Endometrium (tissue), 2 donors: ENCODE results near the gene C14orf132.
A peak's percentile ranks its signal among the peaks of the same experiment; 100 is the strongest.

ENCODE experiments used
- FAIRE-seq: peaks from 2 replicates; lab custom pipeline; 2012; peaks lifted over from hg19 to GRCh38; lab: Jason Lieb, UNC
- donor health status: control.
- donor health status: control.

The C14orf132 gene

DNA sequence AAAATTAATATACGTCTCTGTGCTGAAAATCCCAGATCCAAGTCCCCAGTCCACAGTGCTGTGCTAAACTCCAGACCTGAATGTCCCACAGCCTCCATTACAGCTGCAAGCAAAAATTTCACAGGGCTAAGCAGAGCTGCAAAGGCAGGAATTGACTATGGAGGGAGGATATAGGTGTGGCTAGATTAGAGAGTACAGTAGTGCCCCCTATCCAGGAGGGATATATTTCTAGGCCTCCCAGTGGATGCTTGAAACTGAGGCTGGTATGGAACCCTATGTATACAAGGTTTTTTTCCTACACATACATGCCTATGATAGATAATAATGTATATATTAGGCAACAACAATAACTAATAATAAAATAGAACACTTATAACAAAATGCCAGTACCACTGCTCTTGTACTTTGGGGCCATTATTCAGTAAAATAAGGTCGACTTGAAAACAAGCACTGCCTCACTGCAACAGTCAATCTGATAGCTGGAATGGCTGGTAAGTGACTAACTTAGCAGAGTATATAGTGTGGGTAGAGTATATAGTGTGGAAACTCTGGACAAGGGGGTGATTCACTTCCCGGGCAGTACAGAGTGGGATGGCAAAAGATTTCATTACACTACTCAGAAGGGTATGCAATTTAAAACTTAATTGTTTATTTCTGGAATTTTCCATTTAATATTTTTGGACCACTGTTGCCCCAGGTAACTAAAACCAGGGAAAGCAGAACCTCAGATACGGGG, 82.7 kb downstream of the C14orf132 start:
- FAIRE-seq, result no peak

DNA sequence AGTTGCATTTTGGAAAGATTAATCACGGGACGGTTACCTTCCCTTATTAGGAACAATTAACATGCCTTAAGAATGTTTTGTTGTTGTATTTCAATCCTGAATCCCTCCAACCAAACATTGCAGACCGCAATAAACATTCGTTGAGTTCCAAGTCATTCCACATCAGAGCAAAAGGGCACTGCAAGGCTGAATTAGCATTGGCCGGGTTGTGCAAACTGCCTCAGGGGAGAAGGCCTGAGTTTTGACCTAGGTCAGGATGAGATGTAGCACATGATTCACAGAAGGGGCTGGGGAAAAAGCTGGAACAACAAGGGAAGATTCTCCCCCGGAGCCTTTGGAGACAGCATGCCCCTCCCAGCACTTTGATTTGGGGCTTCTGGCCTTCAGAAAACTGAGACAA, 83.3 kb downstream of the C14orf132 start:
- FAIRE-seq, result peak; percentile 97

DNA sequence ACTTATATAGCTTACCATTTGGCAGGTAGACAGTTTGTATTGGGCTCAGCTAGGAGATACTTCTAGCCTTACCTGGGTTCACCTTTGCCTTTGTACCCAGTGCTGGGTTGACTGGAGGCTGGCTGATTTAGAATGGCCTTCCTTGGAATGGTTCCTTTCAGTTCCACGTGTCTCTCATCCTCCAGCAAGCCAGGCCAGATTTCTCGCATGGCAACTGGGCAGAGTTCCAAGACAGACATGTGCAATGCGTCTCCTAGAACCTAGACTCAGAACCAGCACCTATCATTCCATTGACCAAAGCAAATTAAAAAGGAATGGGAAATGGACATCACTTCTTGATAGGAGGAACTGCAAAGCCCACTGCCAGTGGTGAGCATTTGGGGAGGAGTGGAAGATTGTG, 86.4 kb downstream of the C14orf132 start:
- no peak for FAIRE-seq

DNA sequence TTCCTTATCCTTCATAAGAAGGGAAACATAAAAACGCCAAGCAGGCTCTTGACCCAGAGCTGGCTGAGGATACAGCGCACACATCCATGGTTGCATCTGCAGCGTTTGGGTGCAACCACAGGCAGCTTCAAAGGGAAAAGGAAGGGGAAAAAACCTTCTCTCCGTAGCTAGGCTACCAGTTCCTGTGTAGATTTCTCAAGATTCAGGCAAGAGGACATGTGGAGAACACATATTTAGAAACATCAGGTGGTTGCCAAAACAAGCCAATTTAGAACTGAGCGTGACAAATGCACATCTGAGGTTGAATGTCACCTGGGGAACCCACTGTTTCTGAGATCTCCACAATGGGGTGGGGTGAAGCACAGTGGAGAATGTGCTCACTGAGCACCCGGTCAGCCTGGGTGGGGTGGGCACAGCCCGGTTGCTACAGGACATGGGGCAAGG, 87.2 kb downstream of the C14orf132 start:
- FAIRE-seq, result no peak

DNA sequence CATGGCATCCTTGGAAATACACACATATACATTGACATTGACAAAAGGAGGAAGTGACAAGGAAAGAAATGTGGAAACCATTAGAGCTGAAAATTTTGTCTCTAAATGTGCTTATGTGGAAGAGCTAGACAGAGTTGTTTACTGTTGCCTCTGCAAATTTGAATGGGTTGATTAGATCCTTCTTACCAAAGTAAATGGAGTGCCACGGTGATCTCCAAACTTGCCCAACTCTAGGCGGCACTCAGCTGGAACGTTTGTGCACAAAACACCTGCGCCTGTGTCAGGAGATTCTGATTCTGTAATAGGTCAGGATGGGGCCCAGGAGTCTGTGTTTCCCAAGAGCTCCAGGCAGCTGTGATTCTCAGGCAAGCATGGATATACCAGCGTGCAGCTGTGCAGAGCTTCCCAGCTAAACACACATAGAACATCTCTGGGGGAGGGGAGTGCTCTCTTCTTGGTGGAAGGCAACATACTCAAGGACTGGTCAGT, 87.7 kb downstream of the C14orf132 start:
- FAIRE-seq, result no peak

DNA sequence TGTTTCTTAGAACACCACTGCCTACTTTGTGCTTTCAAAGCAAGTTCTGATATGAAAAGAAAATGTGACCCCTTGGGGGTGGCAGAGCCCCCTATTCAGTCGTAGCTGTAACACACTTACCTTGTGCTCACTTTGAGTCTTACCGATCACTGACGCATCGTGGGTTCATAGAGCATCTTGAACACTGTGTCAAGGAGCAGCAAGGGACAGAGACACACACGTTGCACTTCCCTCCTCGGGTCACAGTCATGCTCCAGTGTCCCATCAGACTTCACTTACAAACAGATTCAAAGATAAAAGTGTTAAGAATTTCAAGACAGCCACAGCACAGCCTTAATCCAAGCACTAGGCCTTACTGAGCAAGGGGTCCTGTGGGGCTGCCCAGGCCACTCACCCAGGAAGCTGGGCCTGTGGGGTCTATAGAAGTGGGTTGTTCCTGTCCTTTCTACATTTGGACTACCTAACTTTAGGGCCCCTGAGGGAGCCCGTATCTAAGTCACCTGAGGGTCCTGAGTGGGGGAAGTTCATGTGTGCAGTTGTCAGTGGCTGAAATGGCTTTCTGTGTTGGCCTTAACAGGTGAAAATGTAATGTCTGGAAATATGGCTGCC, 90.1 kb downstream of the C14orf132 start:
- no peak for FAIRE-seq

DNA sequence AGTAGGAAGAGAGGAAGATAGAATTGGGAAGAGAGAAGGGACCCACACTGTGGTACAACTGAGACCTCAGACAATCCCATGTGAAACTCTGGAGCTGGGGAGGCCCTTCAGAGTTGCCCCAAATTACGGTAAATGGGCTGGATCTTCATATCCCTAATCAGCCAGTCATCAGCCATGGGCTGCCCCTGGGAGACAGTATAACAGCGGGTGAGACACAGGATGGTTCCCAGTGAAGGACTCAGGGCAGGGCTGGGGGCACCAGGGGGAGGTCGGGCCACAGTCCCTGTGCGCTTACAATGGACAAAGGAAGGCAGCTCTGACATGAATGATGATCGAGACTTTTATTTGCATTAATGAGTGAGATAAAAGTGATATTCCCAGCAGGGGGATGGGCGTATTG, 91.2 kb downstream of the C14orf132 start:
- no peak for FAIRE-seq

DNA sequence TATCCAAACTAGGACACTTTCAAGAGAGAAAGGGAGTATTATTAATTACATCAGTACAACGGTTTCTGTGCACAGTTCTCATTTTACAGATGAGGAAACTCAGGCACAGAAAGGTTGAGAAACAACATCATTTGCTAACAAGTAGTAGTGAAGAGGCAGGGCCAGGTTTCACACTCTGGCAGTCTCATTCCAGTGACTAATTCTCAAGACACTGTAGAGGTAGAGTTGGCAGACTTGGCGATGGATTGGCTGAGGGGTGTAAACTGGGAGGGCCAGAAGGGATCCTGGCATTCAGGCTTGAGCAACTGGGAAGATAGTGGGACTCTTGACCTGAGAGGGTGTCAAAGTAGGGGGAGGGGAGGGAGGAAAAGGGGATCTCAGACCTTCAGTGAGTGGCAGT, 91.7 kb downstream of the C14orf132 start:
- FAIRE-seq, result no peak

DNA sequence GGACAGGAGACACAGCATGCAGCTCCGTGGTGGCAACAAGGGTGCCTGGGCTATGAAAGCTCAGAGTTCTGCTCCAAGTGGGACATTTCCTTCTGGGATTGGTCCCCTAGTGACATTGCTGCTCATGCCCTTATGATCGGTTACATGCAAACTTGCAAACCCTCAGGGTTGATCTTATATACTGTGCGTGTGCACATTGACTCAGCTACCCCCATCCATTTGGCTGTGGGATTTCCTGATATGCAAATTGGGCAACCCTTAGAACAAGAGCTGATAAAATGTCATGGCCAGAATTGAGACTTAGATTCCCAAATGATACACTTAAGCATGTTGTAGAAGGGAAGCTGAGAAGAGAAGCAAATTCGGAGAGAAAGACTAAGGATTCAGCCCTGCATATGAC, 92.7 kb downstream of the C14orf132 start:
- FAIRE-seq, result no peak

DNA sequence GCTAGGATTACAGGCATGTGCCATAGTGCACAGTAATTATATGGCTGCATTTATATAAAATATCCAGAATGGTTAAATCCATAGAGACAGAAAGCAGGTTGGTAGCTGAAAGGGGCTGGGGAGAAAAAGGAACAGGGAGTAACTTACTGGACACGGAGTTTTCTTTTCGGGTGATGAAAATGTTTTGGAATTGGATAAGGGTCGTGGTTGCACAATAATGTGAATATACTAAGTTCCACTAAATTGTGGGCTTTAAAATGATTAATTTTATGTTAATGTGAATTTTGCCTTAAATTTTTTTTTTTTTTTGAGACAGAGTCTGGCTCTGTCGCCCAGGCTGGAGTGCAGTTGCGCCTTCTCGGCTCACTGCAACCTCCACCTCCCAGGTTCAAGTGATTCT, 95.3 kb downstream of the C14orf132 start:
- FAIRE-seq, result no peak

DNA sequence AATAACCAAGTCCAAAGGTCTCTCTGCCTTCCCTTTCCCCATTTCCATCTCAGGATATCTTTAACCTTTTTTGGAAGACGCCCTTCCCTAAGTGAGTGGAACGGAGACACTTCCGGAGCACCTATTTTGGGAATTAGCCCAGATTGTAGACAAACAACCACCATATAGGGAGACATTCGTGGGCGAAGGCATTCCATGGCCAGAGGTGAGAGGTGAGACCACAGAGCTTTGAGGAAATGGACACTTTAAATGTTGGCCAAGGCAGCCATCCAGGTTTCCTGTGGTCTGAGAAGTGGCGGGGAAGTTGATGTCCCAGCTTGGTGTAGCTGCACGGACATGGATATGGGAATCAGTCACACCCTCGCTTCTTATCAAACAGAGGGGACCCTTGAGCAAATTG, 96.1 kb downstream of the C14orf132 start:
- FAIRE-seq, result no peak

DNA sequence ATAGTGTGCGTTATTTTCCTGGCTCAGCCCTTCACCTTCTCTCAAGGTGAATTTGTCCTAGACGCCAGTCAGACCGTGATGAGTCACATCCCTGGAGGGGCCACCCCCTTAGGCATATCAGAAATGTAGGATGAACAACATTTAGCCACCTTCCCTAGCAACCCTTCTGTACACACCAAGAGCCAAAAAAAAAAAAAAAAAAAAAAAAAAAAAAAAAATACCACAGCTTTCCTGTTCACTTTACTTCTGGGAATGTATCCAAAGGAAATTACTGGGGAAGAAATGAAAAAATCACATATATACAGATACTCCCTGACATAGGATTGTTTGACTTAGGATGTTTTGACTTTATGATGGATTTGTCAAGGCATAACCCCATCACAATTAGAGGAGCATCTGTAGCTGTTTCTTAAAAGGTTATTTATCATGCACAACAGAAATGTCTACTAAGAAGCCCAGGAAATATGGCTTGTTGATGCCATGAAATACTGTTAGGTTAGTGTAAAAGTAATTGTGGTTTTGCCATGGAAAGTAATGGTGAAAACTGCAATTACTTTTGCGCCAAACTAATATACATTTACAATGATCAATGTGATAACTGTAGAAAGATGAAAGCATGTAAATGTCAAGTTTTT, 97.3 kb downstream of the C14orf132 start:
- FAIRE-seq, result peak; percentile 85

DNA sequence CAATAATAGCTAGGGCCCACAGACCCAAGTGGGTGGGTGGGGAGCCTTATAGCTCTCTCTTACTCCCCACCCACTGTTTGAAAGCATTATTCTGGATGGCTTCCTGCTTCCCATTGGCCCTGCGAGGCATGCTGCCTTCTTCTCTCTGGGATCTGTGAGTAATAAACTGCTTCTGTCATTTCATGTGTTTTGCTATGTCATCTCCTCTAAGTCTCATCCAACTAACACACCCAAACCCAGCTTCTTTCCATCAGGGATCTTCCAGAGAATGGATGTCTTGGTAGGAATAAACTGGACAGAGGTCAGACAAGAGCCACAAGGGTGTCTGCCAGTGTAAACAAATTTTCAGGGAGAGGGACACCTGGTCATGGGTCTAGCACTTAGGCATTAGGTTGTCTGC, 99.1 kb downstream of the C14orf132 start:
- no peak for FAIRE-seq

DNA sequence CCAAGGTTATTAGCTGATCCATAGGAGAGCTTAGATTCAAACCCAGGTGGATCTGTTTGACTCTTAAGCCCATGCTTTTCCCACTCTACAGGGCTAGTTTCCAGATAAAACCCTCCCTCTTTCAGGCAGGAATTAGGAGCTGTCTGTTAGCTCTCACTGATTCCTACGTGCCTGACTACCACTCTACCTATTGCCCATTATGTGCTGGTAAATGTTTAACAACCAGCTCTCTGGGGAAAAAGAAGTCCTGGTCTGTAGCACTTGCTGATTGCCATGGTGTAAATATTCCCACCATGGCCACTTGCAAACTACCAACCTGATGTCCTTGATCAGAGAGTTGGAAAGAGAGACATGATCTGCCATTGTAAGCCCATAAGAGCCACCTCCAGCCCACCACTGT, 100.0 kb downstream of the C14orf132 start:
- no peak for FAIRE-seq

DNA sequence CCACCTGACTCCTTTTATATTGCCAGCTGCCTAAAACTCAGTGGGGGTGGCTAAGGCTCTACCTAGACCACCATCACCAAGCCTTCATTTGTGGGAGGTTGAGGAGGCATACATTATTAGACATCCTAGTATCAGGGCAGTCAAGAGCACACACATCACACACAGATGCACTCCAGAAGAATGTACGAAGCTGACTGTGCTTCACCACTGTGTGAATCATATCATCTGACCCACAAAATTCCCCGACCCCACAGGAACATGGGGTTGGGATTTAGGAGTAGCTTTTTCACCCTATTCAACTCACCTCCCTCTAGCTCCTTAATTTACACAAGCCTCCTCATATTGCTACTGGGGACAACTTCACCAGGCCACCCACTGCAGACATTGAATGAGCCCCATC, 100.7 kb downstream of the C14orf132 start:
- FAIRE-seq, result no peak

DNA sequence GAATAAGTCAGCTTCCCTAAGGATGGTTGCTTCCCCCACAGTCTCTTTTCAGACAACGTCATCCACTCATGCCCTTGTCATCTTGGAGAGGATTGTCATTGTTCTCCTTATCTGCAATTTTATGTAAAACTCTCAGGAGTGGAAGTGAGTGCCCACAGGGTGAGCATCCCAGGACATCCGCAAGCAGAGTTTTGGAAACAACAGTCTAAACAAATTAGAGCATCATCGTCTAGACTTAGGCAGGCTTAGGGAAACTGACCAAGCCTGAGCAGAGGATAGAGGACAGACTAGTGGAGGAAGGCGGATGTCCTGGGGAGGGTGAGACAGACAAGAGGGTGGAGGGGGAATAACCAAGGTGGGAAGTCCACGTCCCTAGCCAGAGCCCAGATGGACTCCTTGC, 101.8 kb downstream of the C14orf132 start:
- no peak for FAIRE-seq
